ENCODE results near the gene ACOT8. TPM values are rescaled to one million over a fixed set of nuclear protein-coding genes. Genes with fewer than 3 reads are reported as not detected.

ACOT8 gene
- total and polyA plus RNA-seq, 2 donors (not counting 1 experiment from before 2014, with no cell fraction given): 32.4 to 64.7 TPM

- 96% methylated on average over 7 of the region's 8 CpGs for WGBS (ENCODE audit: insufficient coverage)
- no peak overlapping the region for H2AFZ ChIP-seq (ENCODE audit: insufficient read depth, low read depth, low read length, poor library complexity, severe bottlenecking)
- H3K9me3 Mint-ChIP-seq (ENCODE audit: insufficient read depth): no peaks in the 10 kb centered on the region
- intact Hi-C loops (cut with micrococcal nuclease): no loop called here
- no peaks in the 10 kb centered on the region for H3K27me3 ChIP-seq (replicated peaks in 1 of 4; ENCODE audit: control extremely low read depth in 1 of 4, control insufficient read depth in 3 of 4, insufficient read depth in 4 of 4, low read length in 3 of 4)
- ChIA-PET CTCF (interaction anchor here (1.0 kb wide), 1 partner anchor 17 kb away, joined by 7 read pairs; no protein-coding TSS in a partner anchor), POLR2A (no interaction called here)
- no peak overlapping the region for H3K9ac ChIP-seq (ENCODE audit: low read length)
- H4K20me1 ChIP-seq (ENCODE audit: control insufficient read depth, insufficient read depth, low read length, poor library complexity, severe bottlenecking): no peaks in the 10 kb centered on the region
- H3K27me3 Mint-ChIP-seq: no peaks in the 10 kb centered on the region
- H3K4me1 Mint-ChIP-seq: peaks cover 11% of the 10 kb centered on the region
- H3K4me3 ChIP-seq (ENCODE audit: control extremely low read depth in 1 of 5, extremely low read depth in 1 of 5, insufficient read depth in 1 of 5, low read depth in 2 of 5, low read length in 4 of 5): no peak overlapping the region
- H3K9me3 ChIP-seq (ENCODE audit: control extremely low read depth in 1 of 3, control insufficient read depth in 2 of 3, insufficient read depth in 1 of 3, low read length in 2 of 3): no peaks in the 10 kb centered on the region
- no peak overlapping the region for H3K4me3 Mint-ChIP-seq
- H3K27ac ChIP-seq (ENCODE audit: low read length in 2 of 2): no peak overlapping the region
- TF ChIP-seq EZH2 (IDR thresholded peaks at IDR 0.05; ENCODE audit: borderline replicate concordance, insufficient read depth, low read depth, low read length, poor library complexity, severe bottlenecking): no peak
- TF ChIP-seq, protein P1, sequence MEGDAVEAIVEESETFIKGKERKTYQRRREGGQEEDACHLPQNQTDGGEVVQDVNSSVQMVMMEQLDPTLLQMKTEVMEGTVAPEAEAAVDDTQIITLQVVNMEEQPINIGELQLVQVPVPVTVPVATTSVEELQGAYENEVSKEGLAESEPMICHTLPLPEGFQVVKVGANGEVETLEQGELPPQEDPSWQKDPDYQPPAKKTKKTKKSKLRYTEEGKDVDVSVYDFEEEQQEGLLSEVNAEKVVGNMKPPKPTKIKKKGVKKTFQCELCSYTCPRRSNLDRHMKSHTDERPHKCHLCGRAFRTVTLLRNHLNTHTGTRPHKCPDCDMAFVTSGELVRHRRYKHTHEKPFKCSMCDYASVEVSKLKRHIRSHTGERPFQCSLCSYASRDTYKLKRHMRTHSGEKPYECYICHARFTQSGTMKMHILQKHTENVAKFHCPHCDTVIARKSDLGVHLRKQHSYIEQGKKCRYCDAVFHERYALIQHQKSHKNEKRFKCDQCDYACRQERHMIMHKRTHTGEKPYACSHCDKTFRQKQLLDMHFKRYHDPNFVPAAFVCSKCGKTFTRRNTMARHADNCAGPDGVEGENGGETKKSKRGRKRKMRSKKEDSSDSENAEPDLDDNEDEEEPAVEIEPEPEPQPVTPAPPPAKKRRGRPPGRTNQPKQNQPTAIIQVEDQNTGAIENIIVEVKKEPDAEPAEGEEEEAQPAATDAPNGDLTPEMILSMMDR (IDR thresholded peaks at IDR 0.05): no peak
- no peaks in the 10 kb centered on the region for H3K36me3 ChIP-seq (replicated peaks in 1 of 2; ENCODE audit: control extremely low read depth in 1 of 2, control insufficient read depth in 1 of 2, extremely low read depth in 1 of 2, insufficient read depth in 2 of 2, low read length in 1 of 2)
- no peak for DNase-seq
- H3K4me2 ChIP-seq (replicated peaks; ENCODE audit: low read depth, low read length, poor library complexity, severe bottlenecking): no peak overlapping the region
- ATAC-seq (ENCODE audit: low read depth): no peak
- no peaks in the 10 kb centered on the region for H3K79me2 ChIP-seq (ENCODE audit: control insufficient read depth, insufficient read depth, low read length)
- H3K27ac Mint-ChIP-seq: no peak overlapping the region
- peaks cover 0 to 12% of the 10 kb centered on the region in 2 donors for H3K4me1 ChIP-seq (ENCODE audit: control insufficient read depth in 2 of 2, insufficient read depth in 2 of 2, low read length in 2 of 2)
These were observed 48.4 kb upstream of the ACOT8 start for GRCh38 chr20:45905505-45906079.

DNA sequence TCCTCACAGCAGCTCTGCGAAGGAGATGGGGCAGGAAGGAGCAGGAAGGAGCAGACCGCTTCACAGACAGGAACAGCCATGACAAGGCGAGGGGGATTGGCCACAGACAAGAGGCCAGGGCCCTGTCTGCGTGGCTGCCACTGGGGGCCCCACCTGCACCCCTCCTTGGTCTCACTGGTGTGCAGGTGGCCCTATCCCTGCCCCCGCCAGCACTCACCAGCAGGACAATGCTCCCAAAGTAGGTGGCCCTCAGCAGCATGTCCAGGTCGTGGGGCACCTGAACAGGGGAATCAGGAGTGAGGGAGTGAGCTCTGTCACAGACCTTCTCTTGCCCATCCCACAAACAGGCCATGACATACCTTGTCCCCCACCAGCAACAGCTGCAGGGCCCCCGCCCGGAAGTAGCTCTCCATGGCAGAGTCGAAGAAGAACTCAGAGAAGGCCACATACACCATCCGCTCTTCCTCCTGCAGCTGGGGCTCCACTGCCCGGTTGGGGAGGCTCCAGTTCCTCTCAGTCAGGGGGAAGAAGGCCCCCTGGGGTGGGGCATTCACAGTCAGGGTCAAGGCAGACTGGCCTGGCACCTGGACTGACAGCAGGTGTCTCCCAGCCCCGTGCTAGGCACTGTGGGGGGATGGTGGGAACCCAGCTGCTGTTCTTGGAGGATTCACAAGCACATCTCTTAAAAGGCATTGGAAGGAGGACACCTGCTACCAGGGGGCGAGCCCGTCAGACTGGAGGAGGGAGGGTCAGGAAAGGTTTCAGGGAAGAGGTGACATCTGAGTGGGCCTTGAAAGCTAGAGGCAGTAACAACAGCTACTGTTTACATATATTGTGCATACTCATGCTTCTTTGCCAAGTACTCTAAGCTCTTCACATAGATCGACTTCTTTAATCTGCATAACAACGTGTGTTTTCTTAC lies 47.7 kb upstream of the ACOT8 start:
- no peak overlapping the region for H2AFZ ChIP-seq (ENCODE audit: insufficient read depth, low read depth, low read length, poor library complexity, severe bottlenecking)
- H3K9me3 ChIP-seq (ENCODE audit: control extremely low read depth in 1 of 3, control insufficient read depth in 2 of 3, insufficient read depth in 1 of 3, low read length in 2 of 3): no peaks in the 10 kb centered on the region
- H3K4me1 ChIP-seq (ENCODE audit: control insufficient read depth in 2 of 2, insufficient read depth in 2 of 2, low read length in 2 of 2): peaks cover 0 to 7% of the 10 kb centered on the region in 2 donors
- H3K4me1 Mint-ChIP-seq: peaks cover 9% of the 10 kb centered on the region
- H3K27ac ChIP-seq (ENCODE audit: low read length in 2 of 2): no peak overlapping the region
- no peak overlapping the region for H3K4me3 Mint-ChIP-seq
- H3K79me2 ChIP-seq (ENCODE audit: control insufficient read depth, insufficient read depth, low read length): no peaks in the 10 kb centered on the region
- H3K27me3 Mint-ChIP-seq: no peaks in the 10 kb centered on the region
- no peaks in the 10 kb centered on the region for H3K9me3 Mint-ChIP-seq (ENCODE audit: insufficient read depth)
- H3K9ac ChIP-seq (ENCODE audit: low read length): no peak overlapping the region
- intact Hi-C loops (cut with micrococcal nuclease): no loop called here
- WGBS (ENCODE audit: insufficient coverage): 69% methylated on average over 11 of the region's 16 CpGs
- no peak overlapping the region for H3K4me3 ChIP-seq (ENCODE audit: control extremely low read depth in 1 of 5, extremely low read depth in 1 of 5, insufficient read depth in 1 of 5, low read depth in 2 of 5, low read length in 4 of 5)
- H3K4me2 ChIP-seq (replicated peaks; ENCODE audit: low read depth, low read length, poor library complexity, severe bottlenecking): no peak overlapping the region
- ChIA-PET POLR2A (no interaction called here), CTCF (interaction anchor here (1.0 kb wide), 1 partner anchor 17 kb away, joined by 7 read pairs; no protein-coding TSS in a partner anchor)
- H3K36me3 ChIP-seq (replicated peaks in 1 of 2; ENCODE audit: control extremely low read depth in 1 of 2, control insufficient read depth in 1 of 2, extremely low read depth in 1 of 2, insufficient read depth in 2 of 2, low read length in 1 of 2): no peaks in the 10 kb centered on the region
- DNase-seq (no peak), ATAC-seq (ENCODE audit: low read depth) (no peak)
- H3K27me3 ChIP-seq (replicated peaks in 1 of 4; ENCODE audit: control extremely low read depth in 1 of 4, control insufficient read depth in 3 of 4, insufficient read depth in 4 of 4, low read length in 3 of 4): no peaks in the 10 kb centered on the region
- TF ChIP-seq EZH2 (IDR thresholded peaks at IDR 0.05; ENCODE audit: borderline replicate concordance, insufficient read depth, low read depth, low read length, poor library complexity, severe bottlenecking): no peak
- TF ChIP-seq, protein P1 (IDR thresholded peaks at IDR 0.05): no peak
- no peak overlapping the region for H3K27ac Mint-ChIP-seq
- no peaks in the 10 kb centered on the region for H4K20me1 ChIP-seq (ENCODE audit: control insufficient read depth, insufficient read depth, low read length, poor library complexity, severe bottlenecking)

Measured in B cell (primary cell).